ENCODE data around the gene BCAP31. TPM values are rescaled to one million over a fixed set of nuclear protein-coding genes. Genes with fewer than 3 reads are reported as not detected.
"Not testable (repeated sequence)": the region's sequence is repeated elsewhere in the genome, so short reads cannot be mapped to it uniquely, and the experiment has no call there.

The BCAP31 gene
- total RNA-seq, 1 experiment from 2014 or later, result 432 TPM

DNA sequence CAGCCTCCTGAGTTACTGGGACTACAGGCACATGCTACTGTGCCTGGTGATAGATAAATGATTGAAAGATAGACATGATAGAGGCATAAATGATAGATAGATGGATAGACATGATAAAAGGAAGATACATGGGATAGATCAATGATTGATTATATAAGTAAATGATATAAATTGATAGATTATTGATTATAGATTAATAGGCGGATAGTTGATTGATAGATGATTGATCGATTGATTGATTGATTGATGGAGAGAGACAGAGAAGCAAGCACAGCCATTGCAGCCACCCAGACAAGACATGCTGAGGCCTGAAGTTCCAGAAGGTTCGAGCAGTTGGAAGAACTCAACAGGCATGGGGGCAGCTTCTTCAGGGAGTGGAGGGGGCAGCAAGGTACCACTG, 22.2 kb upstream of the BCAP31 start:
- TF ChIP-seq POLR2AphosphoS5 (IDR thresholded peaks at IDR 0.05; ENCODE audit: low read depth, low read length) (0 out of 2 replicates have a peak, but pooled peaks have one; percentile 10), SIN3A (IDR thresholded peaks at IDR 0.05; ENCODE audit: borderline replicate concordance, insufficient read depth, low read depth, low read length) (no peak)
- in situ Hi-C loops (cut with HindIII; ENCODE audit: low pct_unique_long_range_greater_than_20kb, low sequenced_read_pairs), result no loop called here
- DNase-seq (ENCODE audit: low read depth, low spot score) (no peak), ATAC-seq (no peak)
- ChIA-PET CTCF (no interaction called here), POLR2A (no interaction called here)
- H3K4me1 ChIP-seq (ENCODE audit: control insufficient read depth, insufficient read depth, low read length), result no peaks in the 10 kb centered on the region
- no TSS peak for BruUV-seq (replicated peaks)
- intact Hi-C loops (cut with micrococcal nuclease; ENCODE audit: unreplicated experiment), result no loop called here
- H3K27me3 ChIP-seq (ENCODE audit: control insufficient read depth, insufficient read depth, low read length), result no peaks in the 10 kb centered on the region
- H3K36me3 ChIP-seq (ENCODE audit: control insufficient read depth, insufficient read depth, low read length), result no peaks in the 10 kb centered on the region
- no peak overlapping the region for H3K27ac ChIP-seq (ENCODE audit: low read length)
- H3K4me3 ChIP-seq (ENCODE audit: low read depth in 2 of 2, low read length in 2 of 2), result no peak overlapping the region
- no peaks in the 10 kb centered on the region for H3K9me3 ChIP-seq (ENCODE audit: control insufficient read depth, insufficient read depth, low read depth, low read length)

DNA sequence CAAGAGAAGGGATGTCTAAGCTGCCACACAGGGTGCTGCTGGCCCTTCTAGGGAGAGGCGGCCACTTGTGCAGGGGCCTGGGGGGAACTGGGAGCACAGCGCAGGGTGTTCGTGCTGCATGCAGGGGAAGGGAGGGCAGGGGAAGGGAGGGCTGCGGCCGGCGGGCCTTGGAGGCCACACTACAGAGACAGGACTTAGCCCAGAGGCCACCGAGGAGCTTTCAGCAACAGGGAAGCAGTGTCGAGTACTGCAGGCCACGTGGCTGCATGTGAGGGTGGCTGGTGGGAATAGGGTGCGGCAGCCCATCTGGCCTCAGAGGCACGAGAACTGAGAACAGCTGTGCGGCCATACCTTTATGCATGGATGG, 20.9 kb upstream of the BCAP31 start:
- BruUV-seq (replicated peaks); intact Hi-C loops (cut with micrococcal nuclease; ENCODE audit: unreplicated experiment): not testable (repeated sequence)

DNA sequence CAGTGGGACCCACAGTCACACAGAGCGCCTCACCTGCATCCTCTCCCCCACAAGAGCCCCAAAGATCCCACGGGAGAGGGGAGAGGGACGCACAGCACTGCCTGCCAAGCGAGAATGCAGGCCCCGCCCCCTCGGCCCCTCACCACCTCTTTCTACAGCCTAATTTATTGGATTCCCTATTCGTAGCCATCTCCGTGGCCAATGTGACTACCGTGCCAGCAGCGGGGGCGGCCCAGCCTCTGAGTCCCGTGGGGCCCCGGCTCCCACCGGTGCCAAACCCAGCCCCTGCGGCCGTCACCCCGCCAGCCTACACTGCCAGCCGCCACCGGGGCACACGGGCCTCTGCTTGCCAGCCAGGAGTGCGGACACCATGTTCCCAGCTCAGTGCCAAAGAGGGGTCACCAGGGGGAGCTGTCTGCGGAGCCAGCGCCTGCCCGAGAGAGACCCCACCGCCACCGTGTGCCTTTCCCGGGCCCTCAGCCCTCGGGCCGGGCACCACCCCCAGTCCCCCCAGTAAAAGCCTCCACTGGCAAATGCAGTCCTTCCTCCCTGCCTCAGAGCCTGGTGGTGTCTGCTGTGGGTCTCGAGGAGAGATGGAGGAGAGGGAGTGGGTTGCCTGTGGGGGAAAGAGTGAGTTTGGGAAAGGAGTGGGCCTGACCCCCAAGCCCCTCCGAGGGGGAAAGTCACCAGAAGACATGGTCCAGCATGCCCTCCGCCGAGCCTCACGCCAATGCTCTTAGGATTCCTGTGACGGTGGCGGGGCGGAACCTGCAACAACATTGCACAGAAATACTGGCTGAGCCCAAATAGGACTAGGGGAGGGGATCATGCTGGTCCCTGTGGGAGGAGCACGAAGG, 20.3 kb upstream of the BCAP31 start:
- TF ChIP-seq TCF7L2 (IDR thresholded peaks at IDR 0.05; ENCODE audit: low read depth, low read length), result no peak
- TF ChIP-seq, protein P1, sequence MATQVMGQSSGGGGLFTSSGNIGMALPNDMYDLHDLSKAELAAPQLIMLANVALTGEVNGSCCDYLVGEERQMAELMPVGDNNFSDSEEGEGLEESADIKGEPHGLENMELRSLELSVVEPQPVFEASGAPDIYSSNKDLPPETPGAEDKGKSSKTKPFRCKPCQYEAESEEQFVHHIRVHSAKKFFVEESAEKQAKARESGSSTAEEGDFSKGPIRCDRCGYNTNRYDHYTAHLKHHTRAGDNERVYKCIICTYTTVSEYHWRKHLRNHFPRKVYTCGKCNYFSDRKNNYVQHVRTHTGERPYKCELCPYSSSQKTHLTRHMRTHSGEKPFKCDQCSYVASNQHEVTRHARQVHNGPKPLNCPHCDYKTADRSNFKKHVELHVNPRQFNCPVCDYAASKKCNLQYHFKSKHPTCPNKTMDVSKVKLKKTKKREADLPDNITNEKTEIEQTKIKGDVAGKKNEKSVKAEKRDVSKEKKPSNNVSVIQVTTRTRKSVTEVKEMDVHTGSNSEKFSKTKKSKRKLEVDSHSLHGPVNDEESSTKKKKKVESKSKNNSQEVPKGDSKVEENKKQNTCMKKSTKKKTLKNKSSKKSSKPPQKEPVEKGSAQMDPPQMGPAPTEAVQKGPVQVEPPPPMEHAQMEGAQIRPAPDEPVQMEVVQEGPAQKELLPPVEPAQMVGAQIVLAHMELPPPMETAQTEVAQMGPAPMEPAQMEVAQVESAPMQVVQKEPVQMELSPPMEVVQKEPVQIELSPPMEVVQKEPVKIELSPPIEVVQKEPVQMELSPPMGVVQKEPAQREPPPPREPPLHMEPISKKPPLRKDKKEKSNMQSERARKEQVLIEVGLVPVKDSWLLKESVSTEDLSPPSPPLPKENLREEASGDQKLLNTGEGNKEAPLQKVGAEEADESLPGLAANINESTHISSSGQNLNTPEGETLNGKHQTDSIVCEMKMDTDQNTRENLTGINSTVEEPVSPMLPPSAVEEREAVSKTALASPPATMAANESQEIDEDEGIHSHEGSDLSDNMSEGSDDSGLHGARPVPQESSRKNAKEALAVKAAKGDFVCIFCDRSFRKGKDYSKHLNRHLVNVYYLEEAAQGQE (IDR thresholded peaks at IDR 0.05; ENCODE audit: insufficient read depth in 1 of 2, low read depth in 2 of 2, low read length in 1 of 2), result no peak
- TF ChIP-seq, protein P2, sequence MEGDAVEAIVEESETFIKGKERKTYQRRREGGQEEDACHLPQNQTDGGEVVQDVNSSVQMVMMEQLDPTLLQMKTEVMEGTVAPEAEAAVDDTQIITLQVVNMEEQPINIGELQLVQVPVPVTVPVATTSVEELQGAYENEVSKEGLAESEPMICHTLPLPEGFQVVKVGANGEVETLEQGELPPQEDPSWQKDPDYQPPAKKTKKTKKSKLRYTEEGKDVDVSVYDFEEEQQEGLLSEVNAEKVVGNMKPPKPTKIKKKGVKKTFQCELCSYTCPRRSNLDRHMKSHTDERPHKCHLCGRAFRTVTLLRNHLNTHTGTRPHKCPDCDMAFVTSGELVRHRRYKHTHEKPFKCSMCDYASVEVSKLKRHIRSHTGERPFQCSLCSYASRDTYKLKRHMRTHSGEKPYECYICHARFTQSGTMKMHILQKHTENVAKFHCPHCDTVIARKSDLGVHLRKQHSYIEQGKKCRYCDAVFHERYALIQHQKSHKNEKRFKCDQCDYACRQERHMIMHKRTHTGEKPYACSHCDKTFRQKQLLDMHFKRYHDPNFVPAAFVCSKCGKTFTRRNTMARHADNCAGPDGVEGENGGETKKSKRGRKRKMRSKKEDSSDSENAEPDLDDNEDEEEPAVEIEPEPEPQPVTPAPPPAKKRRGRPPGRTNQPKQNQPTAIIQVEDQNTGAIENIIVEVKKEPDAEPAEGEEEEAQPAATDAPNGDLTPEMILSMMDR (IDR thresholded peaks at IDR 0.05), result no peak; the same call in 1 of the 2 replicates
- TF ChIP-seq SIN3A (IDR thresholded peaks at IDR 0.05; ENCODE audit: borderline replicate concordance, insufficient read depth, low read depth, low read length), result no peak
- no peak for TF ChIP-seq POLR2AphosphoS5 (IDR thresholded peaks at IDR 0.05; ENCODE audit: low read depth, low read length)
- Histone ChIP-seq H3K27me3 (ENCODE audit: control insufficient read depth, insufficient read depth, low read length) (no peaks in the 10 kb centered on the region), H3K36me3 (ENCODE audit: control insufficient read depth, insufficient read depth, low read length) (no peaks in the 10 kb centered on the region), H3K4me3 (ENCODE audit: low read depth in 2 of 2, low read length in 2 of 2) (no peak overlapping the region), H3K4me1 (ENCODE audit: control insufficient read depth, insufficient read depth, low read length) (no peaks in the 10 kb centered on the region), H3K9me3 (ENCODE audit: control insufficient read depth, insufficient read depth, low read depth, low read length) (no peaks in the 10 kb centered on the region), H3K27ac (ENCODE audit: low read length) (no peak overlapping the region)
- POLR2A ChIA-PET, result interaction anchor here (0.6 kb wide), 1 partner anchor 11 kb away, joined by 3 read pairs; no protein-coding TSS in a partner anchor
- no TSS peak for BruUV-seq (replicated peaks)
- intact Hi-C loops (cut with micrococcal nuclease; ENCODE audit: unreplicated experiment), result no loop called here
- ATAC-seq, result no peak
- CTCF ChIA-PET, result no interaction called here
- no peak for DNase-seq (ENCODE audit: low read depth, low spot score)
- in situ Hi-C loops (cut with HindIII; ENCODE audit: low pct_unique_long_range_greater_than_20kb, low sequenced_read_pairs), result no loop called here

More for the DNA sequence above, 20.9 kb upstream of the BCAP31 start:
- CTCF ChIA-PET; DNase-seq (ENCODE audit: low read depth, low spot score); H3K36me3 ChIP-seq (ENCODE audit: control insufficient read depth, insufficient read depth, low read length); H3K27me3 ChIP-seq (ENCODE audit: control insufficient read depth, insufficient read depth, low read length); H3K4me1 ChIP-seq (ENCODE audit: control insufficient read depth, insufficient read depth, low read length); ATAC-seq; H3K4me3 ChIP-seq (ENCODE audit: low read depth in 2 of 2, low read length in 2 of 2); H3K27ac ChIP-seq (ENCODE audit: low read length); H3K9me3 ChIP-seq (ENCODE audit: control insufficient read depth, insufficient read depth, low read depth, low read length); in situ Hi-C loops (cut with HindIII; ENCODE audit: low pct_unique_long_range_greater_than_20kb, low sequenced_read_pairs): not testable (repeated sequence)
- POLR2A ChIA-PET, result interaction anchor here (0.6 kb wide), 1 partner anchor 16 kb away, joined by 4 read pairs; no protein-coding TSS in a partner anchor

DNA sequence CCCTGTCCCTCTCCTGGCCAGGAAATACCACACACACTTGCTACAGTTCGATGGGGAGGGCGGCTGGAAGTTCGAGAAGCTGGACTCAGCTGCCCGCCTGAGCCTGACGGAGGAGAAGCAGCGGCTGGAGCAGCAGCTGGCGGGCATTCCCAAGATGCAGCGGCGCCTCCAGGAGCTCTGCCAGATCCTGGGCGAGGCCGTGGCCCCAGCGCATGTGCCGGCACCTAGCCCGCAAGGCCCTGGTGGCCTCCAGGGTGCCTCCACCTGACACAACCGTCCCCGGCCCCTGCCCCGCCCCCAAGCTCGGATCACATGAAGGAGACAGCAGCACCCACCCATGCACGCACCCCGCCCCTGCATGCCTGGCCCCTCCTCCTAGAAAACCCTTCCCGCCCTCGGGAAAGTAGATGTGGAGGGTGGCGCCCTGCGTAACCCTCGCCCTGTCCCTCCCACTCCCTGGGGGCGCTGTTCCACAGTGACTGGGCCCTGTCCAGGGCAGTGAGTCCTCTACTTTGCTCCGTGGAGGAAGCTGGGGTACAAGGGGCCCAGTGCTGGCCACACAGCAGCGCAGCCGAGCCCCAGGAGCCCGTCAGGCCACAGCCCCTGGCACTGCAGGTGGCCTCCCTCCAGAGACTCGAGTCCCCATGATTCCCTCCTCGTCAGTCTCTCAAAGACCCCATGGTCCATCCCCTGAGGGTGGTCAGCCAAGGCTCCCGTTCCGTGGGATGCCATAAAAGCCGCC, 19.5 kb upstream of the BCAP31 start:
- POLR2A ChIA-PET, result interaction anchor here (0.6 kb wide), 1 partner anchor 12 kb away, joined by 3 read pairs; no protein-coding TSS in a partner anchor
- H3K4me3 ChIP-seq (ENCODE audit: low read depth in 2 of 2, low read length in 2 of 2); H3K27ac ChIP-seq (ENCODE audit: low read length); H3K4me1 ChIP-seq (ENCODE audit: control insufficient read depth, insufficient read depth, low read length); CTCF ChIA-PET; H3K9me3 ChIP-seq (ENCODE audit: control insufficient read depth, insufficient read depth, low read depth, low read length); H3K36me3 ChIP-seq (ENCODE audit: control insufficient read depth, insufficient read depth, low read length); DNase-seq (ENCODE audit: low read depth, low spot score); BruUV-seq (replicated peaks); in situ Hi-C loops (cut with HindIII; ENCODE audit: low pct_unique_long_range_greater_than_20kb, low sequenced_read_pairs); H3K27me3 ChIP-seq (ENCODE audit: control insufficient read depth, insufficient read depth, low read length); intact Hi-C loops (cut with micrococcal nuclease; ENCODE audit: unreplicated experiment): not testable (repeated sequence)
- ATAC-seq, result peak; percentile 45; the same call in 1 of the 2 replicates

All from Panc1 (cell line).